Dermis microvascular lymphatic vessel endothelial cell (primary cell): ENCODE data around the gene IHH. TPM values are rescaled to one million over a fixed set of nuclear protein-coding genes. Genes with fewer than 3 reads are reported as not detected.

Experiments
- DNase-seq, 2 donors: peaks; one replicate each; pipeline versions ENCODE4 v3.0.0 to v3.0.0-alpha.2; 2010; ENCODE audit warnings: low read depth in 2 of 2
- total RNA-seq: library from RNA; depleted of rRNA; stranded (reverse); fragments of >200 nt; gene quantifications from 2 replicates; pipeline ENCODE4 v1.2.1, GENCODE V29; 2014

IHH gene
- total RNA-seq, 1 donor from 2014 or later, result under 0.01 TPM

DNA sequence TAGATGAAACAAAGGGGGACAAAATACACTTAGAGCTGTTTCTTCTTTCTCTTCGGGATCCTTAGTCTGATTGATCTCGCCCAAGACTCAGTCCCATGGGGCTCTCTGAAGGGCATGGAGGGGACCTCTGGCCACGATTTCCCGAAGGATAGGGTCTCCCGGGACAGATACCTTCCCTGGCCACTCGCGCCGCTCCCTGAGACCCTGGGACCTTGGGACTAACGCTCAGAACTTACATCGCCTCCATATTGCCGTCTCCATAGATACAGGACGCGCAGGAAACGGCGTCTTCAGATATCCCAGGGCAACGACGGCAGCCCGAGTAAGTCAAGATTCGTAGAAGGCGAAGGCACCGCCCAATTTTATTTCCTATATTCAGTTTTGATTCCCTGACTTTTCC is 19.5 kb downstream of the IHH start, which contains the start of gene CFAP65:
Gene CFAP65, minus strand, starts transcription at position 265 of the 400 bp plus-strand sequence. CDS start 2,468 bp downstream, outside the sequence.
- peak in 1 of 2 donors; percentile 39 for DNase-seq

DNA sequence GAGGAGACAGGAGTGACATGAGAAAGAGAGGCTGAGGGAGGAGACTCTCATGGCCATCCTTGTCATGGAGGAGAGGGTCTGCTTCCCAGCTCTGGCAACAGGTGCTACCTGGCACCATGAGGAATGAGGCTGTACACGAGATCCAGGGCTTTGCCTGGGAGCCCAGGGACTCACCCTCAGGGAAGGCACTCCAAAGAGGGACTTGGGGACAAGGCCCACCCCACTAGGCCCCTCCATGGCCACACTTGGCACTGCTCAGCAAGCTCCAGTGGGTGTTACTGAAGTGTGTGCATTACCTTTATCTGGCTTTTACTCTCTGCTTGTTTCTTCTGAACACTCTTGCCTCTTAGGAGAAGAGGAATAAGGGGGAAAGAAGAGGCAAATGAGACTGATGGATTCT is 22.1 kb downstream of the IHH start:
- no peak for DNase-seq

DNA sequence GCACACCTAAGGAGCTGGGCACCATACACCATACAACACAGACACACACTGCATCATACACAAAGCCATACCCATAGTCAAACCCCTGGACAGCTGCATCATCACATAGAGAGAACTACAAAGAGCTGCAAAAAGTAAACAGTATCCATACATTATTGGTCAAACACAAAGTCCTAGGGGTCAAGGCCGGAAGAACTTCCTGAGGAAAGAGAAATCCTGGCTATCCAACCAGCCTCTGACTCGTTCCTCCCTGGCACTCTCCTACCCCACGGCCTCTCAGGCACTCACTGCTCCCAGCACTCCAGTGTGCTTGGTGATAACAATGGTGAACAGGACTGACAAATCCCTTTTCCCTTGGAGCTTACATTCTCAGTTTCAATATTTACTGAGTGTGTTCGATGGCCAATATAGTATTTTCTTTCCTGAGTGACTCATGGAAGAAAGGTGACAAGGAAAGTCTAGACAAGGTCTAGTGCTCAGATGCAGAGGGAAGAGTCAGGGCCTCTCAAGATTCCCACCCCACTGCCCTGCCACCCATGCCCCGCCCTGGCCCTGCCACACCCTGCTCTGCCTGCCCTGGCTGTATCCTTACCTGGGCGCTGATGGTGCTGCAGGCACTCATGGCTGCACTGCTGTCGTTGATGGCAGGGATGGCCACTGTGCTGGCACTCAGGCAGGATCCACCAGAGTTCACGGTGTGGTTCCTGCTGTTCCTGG is 22.8 kb downstream of the IHH start:
- no peak for DNase-seq

DNA sequence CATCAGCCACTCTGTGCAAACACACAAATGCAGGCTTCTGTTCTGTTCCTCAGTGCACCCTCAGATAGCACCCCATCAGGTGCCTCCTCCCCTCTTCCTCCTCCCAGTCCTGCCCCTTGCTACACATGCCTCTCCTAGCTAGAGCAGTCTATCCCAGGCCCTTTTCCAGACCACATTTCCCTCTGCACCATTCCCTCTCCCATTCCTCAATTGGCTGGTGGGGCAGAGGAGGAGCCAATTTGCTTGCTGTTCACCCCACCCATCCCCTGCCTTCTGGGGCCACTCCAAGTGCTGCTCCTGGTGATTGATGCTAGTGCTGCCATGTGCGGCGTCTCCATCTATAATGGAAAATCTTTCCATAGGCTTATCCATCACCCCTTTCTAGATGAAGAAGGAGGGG is 24.8 kb downstream of the IHH start:
- DNase-seq, result no peak

DNA sequence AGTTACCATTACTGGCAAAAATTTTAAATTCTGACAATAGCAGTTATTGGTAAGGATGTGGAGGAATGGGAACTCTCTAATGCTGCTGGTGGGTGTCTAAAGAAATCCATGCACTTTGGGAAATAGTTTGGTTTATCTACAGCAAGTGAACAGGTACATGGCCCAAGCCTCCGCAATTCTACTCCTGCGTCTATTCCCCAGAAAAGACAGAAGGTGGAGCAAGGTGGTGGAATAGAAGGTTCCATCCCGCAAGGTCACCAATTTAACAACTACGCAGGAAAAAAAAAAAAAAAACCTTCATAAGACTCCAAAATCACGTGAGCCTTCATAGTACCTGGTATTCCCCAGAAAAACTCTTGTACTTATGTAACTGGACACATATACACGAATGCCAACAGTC is 25.9 kb downstream of the IHH start:
- DNase-seq, result no peak

DNA sequence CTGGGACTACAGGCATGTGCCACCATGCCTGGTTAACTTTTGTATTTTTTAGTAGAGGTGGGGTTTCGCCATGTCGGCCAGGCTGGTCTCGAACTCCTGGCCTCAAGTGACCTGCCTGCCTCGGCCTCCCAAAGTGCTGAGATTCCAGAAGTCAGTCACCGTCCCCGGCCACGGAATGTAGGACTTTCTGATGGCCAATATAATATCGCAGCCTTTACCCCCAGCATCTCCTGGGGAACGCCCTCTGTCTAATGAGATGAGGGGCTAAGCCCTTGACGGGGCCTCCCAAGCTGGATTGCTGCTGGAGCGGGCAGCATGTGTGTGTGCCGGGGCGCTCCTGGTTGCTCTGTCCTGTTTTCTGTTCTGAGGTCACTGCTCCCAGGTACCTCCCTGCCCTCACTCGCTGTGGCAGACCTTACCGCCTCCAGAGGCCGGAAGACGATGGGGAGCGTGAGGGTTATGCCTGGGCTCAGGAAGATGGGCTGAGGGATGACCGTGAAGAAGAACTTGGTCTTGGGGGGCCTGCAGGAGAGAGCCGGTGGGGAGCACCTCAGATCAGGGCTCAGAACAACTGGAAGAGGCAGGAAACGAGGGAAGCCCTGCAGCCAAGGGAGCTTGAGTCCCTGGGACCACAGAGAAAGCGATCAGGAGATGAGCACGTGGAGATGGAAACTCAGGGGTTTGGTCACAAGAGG is 28.5 kb downstream of the IHH start:
- no peak for DNase-seq

DNA sequence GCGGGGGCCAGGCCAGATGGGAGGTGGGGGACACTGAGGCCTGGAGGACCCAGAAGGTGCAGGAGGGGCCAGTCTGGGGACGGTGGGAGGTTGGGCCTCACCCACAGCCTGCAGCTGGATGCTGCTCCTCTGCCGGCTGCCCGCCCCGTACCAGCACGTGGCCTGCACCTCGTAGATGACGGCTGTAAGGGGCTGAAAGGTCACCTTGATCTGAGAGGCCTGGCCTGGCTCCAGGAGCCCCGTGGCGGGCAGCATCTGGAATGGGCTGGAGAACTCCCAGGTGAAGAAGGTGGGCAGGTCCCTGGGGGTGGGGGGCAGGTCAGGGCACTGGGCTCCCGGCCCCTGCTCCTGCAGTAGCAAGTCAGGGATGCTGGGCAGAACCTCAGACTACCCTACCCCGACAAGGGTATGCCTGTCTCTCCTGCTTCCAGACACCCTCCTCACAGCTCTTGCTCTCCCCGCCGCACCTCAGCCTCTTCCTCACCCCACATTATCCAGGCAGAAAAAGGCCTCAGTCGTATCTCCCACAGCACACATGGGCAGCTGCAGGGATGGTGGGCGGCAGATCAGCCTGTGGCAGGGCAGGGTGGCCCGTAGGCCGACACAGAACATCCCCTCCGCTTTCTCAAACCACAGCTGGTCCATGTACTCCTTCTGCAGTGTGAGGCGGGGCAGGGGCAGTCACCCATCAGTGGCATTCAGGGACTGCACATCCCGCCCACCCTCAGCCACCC is 29.5 kb downstream of the IHH start:
- no peak for DNase-seq

DNA sequence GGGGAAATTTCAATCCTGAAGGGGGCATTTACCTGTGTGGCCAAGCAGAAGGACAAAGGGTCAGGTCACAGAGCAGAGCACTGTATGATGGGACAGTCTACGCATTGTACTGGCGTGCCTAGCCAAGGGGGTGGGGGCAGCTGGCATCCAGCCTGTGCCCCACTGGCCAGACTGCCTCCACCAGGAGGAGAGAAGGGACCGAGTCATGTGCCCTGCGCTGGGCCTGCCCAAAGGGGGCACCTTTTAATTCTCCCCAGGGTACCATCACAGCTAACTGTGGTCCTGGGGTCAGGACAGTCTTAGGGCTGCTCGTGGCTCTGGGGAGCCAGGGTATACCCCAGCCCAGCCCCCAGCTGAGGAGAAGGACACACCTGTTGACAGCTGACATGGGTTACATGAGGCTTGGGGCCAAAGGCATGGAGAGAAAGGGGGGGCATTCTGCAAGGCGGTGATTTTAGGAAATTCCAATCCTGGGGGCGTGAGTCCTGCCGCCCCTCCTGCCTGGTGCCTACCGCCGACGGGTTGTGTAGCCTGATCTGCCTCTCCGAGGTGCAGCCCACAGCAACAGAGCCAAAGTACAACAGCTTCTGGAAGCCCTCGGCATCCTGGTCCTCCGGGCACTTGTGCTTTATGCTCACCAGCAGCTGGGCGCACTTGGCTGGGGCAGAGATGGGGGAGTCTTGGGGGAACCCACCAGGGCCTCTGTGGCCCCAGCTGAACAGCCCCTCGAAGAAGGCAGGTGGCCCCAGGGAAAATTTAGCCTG is 30.4 kb downstream of the IHH start:
- DNase-seq, result no peak

DNA sequence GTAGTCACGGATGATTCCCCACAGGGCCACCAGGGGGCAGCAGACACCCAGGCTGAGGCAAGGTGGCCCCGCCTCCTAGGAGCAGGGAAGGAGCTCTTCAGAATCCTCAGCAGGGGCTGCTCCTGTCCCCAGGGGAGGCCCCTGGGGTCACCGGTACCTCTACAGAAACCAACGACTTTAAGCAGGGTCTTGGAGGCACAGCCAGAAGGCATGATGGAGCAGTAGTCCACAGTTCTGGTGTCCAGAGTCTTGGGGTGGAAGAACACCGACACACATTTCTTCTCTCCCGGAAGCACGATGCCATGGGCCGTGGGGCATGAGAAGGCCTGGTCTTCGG is 30.9 kb downstream of the IHH start:
- peak; percentile 38 to 69 for DNase-seq

DNA sequence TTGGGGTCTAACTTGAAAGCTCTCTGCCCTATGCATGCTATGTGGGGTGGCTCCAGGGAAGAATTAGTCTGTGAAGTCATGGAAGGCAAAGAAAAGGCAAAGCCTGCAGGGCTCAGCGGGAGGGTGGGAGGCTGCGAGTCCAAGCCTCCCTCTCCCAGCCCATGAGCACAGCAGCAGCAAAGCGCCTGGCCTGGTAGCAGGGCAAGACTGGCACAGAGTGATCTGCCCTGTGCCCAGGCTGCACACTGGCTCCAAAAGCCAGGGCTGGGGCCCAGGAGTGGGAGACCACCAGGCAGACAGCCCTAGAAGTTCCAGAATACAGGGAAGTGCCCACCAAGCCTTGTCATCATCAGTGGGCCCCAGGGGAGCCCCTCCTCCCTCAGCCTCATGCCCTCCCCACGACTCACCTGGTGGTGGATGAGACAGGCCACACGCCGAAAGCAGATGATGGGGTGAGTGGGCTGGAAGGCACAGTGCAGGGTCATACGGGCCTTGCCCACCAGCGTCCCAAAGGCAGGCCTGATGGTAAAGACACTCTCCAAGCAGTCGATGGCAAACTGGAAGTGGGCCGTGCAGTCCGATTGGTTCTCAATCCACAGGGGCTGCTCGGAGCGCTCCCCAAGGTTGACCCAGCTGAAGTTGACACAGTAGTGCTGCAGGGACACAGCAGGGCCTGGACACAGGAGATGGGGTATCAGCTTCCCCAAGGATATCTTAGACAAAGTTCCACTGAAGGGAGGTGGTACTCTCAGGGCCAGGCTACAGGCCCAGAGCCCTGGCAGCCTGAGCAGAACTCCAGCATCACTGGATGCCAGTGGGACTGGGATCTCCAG is 31.5 kb downstream of the IHH start:
- DNase-seq, result no peak

DNA sequence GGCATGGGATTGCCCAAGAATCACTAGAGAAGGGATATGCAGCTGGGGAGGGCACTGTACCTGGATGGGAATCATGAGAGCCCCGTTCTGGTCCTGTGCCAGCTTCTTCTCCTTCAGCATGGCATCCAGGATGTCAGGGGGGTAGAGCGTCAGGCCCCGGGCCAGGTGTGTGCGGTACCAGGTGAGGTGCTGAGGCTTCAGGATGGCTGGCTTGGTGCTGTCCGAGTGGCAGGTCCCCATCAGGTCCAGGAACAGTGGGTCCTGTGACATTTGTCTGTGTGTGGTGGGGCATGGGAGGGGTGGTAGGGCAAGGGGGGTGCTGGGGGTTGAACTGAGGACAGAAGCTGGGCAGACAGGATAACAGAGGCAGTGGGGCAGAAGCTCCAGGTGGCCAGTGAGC is 32.6 kb downstream of the IHH start:
- no peak for DNase-seq

DNA sequence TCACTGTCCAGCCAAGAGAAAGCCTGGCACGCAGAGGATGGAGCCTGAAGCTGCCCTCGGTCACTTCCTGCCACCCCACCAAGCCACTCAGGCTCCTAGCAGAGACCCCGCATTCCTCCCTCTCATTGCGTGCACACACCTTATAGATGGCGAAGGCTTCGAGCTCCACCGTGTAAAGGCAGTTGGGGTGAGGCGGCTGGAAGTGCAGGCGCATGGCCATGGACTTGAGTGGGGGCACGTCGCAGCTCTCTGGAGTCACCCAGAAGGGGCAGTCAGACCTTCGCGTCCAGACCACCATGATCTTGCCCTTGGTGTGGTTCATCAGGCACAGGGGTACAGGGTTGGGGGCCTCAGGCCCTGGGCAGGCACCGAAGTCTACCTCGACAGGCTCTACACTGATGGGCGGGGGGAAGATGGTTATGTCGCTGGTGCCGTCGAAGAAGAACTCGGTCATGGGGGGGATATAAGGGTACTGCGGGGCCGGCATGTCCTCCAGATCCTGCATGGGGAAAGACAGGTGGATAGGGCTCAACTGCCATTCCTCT is 33.1 kb downstream of the IHH start:
- no peak for DNase-seq

DNA sequence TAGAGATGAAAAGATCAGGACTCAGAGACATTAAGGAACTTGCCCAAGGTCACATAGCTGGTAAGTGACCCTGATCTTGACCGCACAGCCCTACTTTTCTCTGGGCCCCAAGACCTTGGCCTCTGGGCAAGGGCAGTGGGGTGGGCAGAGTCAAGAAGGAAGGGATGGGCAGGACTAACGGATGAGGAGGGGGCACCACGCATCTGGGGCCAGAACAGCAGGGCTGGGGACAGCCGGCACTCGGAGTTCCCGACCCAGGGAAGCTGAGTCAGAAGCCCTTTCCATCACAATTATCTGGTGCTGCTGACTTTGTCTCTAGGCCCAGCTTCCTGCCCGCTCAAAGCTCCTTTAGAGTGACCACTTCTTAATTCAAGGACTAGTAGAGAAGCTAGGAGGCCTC is 33.8 kb downstream of the IHH start:
- no peak for DNase-seq

DNA sequence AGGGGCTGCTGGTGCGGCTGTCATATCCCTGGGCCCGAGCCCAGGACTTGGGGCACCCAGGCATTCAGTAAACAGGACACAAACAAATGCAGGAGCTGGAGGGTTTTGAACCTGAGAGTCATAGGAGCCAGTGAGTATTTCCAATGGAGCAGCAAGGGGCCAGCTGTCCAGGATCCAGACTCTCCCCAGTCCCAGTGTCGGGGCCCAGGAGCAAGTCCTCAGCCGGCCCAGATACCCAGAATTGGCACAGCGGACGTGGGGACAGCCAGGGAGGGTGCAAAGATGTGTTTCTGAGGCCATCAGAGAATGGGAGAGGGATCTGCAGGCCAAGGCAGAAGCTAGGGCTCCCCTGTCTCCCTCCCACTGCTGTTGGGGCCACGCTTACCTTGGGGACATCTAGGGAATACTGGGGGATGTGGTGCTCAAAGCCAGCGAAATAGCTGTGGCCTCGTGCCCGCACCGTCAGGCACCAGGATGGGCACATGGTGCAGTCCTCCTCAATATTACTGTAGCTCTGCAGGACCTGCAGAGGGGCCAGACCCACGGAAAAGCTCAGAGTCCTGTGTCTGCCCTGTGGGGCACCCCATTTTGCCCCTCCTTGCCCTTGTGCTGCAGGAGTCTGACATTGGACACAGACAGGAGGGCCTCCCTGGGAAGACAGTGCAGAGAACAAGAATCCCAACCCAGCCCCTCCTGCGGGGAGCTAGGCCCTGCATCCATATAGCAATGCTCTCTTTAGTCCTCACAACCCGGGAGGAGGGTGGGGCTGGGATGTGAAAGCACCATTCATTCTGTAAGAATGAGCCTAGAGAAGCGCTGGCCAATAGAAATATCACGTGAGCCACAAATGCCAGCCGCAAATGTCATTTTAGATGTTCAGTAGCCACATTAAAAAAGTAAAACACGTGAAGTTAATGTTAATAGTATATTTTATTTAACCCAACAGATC is 34.8 kb downstream of the IHH start:
- no peak for DNase-seq

DNA sequence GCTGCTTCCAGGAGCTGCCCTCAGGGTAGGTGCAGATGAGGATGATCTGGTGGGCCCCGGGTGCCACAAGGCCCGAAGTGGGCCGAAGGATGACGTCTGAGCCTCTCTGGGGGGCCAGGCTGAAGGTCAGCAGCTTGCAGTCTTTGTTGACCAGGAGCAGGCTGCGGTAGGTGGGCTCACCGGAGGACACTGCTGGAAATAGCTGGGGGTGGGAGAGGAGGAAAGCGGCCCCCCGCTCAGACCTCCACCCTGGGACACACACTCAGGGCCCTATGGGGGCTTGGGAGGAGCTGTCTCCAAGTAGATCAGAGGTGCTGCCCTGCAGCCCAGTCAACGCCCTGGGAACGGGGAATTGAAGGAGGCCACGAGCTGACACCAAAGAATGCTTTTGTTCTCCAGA is 36.7 kb downstream of the IHH start:
- DNase-seq, result no peak

DNA sequence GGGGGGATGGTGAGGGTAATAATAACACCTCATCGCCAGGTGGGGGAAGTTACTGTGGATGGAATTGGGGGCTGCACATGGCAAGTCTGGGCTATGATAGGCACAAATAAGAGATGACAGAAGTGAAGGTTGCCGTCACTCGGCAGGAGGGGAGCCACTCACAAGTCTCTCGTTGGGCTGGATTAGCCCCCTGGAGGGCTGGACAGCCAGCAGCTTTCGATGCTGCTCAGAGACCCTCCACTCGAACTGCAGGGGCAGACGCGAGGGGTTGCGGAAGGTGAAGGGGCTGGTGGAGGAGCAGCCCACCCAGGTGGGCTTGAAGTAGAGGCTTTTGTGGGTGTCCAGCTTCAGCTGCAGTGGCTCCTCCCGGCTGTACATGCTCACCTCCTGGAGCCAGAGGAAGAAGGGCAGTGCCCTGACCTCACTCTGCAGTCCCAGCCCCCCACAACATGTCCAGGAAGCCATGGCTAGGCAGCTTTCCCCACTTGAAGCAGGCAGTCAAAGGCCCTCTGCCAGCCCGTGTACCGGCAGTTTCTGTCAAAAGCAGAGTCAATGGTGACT is 37.6 kb downstream of the IHH start:
- no peak for DNase-seq

DNA sequence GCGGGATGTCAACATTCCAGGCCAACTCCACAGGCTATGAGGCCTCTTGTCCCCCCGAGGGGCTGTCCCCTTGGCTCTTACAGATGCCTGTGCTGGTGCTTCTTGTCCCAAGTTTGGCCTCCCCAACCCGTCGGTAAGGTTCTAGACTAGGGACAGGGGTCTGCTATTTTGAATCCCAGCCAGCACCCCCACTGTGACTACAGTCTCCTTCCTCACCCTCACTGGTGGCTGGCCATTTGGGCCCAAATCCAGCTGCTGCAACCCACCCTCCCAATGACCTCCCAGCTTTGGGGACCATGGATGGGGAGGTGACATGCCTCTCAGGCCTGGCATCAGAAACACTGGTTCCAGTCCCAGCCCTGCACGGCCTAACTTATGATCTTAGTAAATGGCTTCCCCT is 38.1 kb downstream of the IHH start:
- DNase-seq, result no peak

DNA sequence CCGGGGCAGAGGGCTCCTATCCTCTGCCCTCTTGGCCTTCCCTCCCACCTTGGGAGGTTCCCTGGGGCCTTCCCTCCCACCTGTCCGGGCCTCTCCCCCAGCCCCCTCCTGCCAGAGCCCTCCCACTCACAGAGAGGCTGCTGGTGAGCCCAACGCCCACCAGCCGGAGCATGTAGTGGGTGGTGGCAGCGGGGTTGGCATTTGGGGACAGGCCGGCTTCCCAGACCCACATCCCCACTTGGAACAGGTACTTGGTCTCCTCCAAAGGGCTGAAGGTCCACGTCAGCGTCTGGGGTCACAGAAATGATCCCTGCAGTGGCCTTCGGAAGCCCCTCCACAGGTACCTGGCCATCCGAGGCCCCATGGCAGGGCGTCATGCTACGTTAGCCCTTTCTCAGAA is 38.7 kb downstream of the IHH start:
- DNase-seq, result no peak

DNA sequence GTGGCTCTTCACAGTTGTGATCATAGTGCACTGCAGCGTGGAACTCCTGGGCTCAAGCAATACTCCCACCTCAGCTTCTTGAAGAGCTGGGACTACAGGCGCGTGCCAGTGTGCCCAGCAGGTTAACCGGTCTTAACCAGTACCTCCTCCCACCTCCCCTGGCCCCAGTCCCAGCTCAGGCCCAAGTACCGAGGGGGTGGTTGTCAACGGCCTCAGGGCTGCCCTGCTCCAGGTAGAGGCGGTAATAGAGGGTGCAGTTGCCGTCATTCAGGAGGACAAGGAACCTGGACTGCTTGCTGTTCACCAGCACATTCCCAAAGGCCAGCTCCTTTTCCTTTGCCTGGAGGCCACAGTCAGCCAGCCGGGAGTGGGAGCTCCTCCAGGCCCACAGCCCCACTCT is 39.1 kb downstream of the IHH start:
- no peak for DNase-seq
